AG04449 (cell line): ENCODE results near the gene SRPK1.

Experiments
- CTCF ChIA-PET: fragments of 350-600 bp; formaldehyde crosslinking; extraction: SDS; loops from one replicate; lab custom pipeline; 2021; ENCODE audit warnings: antibody characterized with exemption; lab: Yijun Ruan, JAX
- POLR2A ChIA-PET: fragments of 400-600, 350-600 bp; formaldehyde crosslinking; extraction: SDS; loops from one replicate; lab custom pipeline; 2020; ENCODE audit warnings: antibody characterized with exemption, inconsistent platforms; lab: Yijun Ruan, JAX
- DNase-seq: peaks from one replicate; pipeline ENCODE4 v3.0.0-alpha.2; 2010; ENCODE audit warnings: low read depth, low spot score
- H3K4me3 ChIP-seq: 2 replicates; pipeline ENCODE4 v1.5.1; 2011; ENCODE audit warnings: low read depth, mild to moderate bottlenecking, control low read depth, low read length
- TF ChIP-seq, protein P1 (sequence below): IDR thresholded peaks from one replicate; pipeline ENCODE4 v1.5.1; 2011; ENCODE audit warnings: mild to moderate bottlenecking, moderate library complexity, low read length, control low read depth, inconsistent platforms; ENCODE audit not compliant: insufficient read depth; ENCODE audit errors: missing control alignments

SRPK1 gene

DNA sequence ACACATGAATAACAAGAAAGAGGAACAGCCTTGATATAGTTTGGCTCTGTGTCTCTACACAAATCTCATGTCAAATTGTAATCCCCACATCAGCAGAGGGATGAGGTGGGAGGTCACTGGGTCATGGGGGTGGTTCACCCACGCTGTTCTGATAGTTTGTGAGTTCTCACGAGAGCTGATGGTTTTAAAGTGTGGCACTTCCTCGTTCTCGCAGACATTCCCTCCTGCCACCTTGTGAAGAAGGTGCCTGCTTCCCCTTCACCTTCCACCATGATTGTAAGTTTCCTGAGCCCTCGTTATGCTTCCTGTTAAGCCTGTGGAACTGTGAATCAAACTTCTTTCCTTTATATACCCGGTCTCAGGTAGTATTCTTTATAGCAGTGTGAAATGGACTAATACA, 13.1 kb downstream of the SRPK1 start:
- H3K4me3 ChIP-seq: no peak overlapping the region
- ChIA-PET POLR2A (no interaction called here), CTCF (no interaction called here)
- DNase-seq: no peak
- TF ChIP-seq, protein P1, sequence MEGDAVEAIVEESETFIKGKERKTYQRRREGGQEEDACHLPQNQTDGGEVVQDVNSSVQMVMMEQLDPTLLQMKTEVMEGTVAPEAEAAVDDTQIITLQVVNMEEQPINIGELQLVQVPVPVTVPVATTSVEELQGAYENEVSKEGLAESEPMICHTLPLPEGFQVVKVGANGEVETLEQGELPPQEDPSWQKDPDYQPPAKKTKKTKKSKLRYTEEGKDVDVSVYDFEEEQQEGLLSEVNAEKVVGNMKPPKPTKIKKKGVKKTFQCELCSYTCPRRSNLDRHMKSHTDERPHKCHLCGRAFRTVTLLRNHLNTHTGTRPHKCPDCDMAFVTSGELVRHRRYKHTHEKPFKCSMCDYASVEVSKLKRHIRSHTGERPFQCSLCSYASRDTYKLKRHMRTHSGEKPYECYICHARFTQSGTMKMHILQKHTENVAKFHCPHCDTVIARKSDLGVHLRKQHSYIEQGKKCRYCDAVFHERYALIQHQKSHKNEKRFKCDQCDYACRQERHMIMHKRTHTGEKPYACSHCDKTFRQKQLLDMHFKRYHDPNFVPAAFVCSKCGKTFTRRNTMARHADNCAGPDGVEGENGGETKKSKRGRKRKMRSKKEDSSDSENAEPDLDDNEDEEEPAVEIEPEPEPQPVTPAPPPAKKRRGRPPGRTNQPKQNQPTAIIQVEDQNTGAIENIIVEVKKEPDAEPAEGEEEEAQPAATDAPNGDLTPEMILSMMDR: no peak

DNA sequence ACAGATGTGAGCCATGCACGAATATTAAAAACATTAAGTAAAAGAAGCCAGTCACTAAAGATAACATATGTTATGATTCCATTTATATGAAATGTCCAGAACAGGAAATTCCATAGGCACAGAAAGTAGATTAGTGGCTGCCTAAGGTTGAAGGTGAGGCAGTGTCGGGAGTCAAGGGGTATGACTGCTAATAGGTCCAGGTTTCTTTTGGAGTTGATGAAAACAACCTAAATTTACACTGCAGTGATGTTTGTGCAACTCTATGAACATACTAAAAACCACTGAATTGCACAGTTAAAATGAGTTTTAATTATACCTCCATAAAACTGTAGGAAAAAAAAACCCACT, 14.4 kb downstream of the SRPK1 start:
- ChIA-PET CTCF (no interaction called here), POLR2A (no interaction called here)
- no peak overlapping the region for H3K4me3 ChIP-seq
- DNase-seq: no peak
- TF ChIP-seq, protein P1: no peak

DNA sequence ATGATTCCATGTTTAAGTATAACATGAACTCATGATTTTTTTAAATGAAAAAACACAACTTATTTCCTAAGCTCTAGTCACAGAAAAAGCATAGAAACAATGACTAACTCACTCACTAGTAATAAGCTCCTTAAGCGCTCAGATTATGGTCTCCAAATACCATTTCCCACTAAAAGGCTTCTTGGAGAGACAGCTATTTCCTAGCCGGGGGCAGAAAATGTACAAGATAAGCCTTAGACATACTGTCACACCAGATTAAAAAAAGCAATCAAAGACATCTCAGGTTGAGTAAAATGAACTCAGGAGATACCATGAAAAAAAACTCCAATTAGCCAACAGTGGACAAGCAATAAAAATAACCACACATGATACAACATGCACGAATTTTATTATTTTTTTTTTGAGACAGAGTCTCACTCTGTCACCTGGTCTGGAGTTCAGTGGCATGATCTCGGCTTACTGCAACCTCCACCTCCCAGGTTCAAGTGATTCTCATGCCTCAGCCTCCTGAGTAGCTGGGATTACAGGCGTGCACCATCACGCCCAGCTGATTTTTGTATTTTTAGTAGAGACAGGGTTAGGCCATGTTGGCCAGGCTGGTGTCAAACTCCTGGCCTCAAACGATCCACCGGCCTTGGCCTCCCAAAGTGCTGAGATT, 14.9 kb downstream of the SRPK1 start:
- ChIA-PET POLR2A (interaction anchor here (0.7 kb wide), 1 partner anchor 24 kb away, joined by 3 read pairs; no protein-coding TSS in a partner anchor), CTCF (no interaction called here)
- H3K4me3 ChIP-seq: no peak overlapping the region
- DNase-seq: no peak
- TF ChIP-seq, protein P1: no peak

DNA sequence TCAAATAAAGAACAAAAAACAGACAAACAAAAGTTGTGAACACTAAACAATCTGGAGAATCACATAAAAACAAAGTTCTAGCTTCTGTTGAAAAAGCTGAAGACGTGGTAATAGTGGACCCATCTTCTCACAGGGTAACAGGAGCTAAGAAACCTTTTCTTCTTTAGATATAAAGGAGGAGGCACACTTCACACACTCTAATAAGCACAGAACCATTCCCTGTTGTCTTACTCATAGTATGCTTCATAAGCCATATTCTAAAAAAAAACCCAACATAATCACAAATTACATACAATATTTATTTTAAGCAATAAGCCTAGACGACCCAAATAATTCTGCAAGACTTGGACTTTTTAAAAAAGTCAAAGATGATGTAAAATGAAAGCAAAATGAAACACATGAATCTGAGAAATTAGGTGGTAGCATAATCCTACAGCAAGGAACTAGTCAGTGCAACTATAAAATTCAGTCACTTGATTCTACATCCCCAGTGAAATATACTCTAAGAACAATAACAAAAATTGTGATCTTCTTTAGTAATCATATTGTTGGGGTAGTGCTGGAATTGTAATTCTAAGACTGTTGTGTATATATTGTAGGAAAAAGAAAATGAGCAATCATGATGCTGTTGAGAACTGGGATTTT, 15.6 kb downstream of the SRPK1 start:
- ChIA-PET POLR2A (interaction anchor here (0.7 kb wide), 1 partner anchor 24 kb away, joined by 3 read pairs; no protein-coding TSS in a partner anchor), CTCF (no interaction called here)
- no peak overlapping the region for H3K4me3 ChIP-seq

GRCh38 chr6:35903679-35904078, 17.2 kb downstream of the SRPK1 start:
- POLR2A ChIA-PET: no interaction called here
- H3K4me3 ChIP-seq: no peak overlapping the region
- TF ChIP-seq, protein P1: no peak
- DNase-seq: no peak
- CTCF ChIA-PET: interaction anchor here (0.6 kb wide), 1 partner anchor 256 kb away, joined by 3 read pairs; no protein-coding TSS in a partner anchor

More for the DNA sequence above, 15.6 kb downstream of the SRPK1 start:
- TF ChIP-seq, protein P1: no peak
- no peak for DNase-seq

DNA sequence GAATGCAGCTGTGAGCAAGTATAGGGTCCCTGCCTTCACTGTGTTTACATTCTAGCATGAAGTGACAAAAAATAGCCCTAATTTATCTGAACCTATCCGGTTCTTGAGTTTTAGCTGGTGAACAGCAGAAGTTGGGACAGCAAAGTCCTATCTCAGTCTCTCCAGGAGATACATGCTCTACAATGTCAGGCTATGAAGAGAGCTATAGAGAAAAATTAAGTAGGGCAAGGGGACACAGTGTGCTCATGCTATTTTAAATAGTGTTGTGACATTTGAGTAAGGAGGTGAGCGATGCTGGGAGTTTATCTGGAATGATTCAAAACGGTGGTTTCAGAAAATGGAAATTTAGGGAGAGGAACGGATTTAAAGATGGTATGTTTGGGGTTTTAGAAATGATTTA, 20.4 kb downstream of the SRPK1 start:
- ChIA-PET CTCF (no interaction called here), POLR2A (no interaction called here)
- no peak overlapping the region for H3K4me3 ChIP-seq
- no peak for DNase-seq
- TF ChIP-seq, protein P1: no peak
